Ascending aorta (tissue), 2 donors: ENCODE measurements around the gene ENOX1. TPM values are rescaled to one million over a fixed set of nuclear protein-coding genes. Genes with fewer than 3 reads are reported as not detected.
"Not testable (repeated sequence)": the region's sequence is repeated elsewhere in the genome, so short reads cannot be mapped to it uniquely, and the experiment has no call there.

Experiments
- DNase-seq, 2 donors: peaks; one replicate each; pipeline ENCODE4 v3.0.0-alpha.2; 2019; ENCODE audit warnings: low spot score in 2 of 2
- H3K27ac ChIP-seq, 2 donors: fragments of 200-600 bp; sonication (generic); one replicate each; pipeline ENCODE4 v1.5.1; 2016 to 2017; ENCODE audit warnings: mild to moderate bottlenecking in 1 of 2
- H3K27me3 ChIP-seq: fragments of 200-600 bp; sonication (generic); one replicate; pipeline ENCODE4 v1.5.1; 2017
- H3K36me3 ChIP-seq, 2 donors: fragments of 200-600 bp; sonication (generic); one replicate each; pipeline ENCODE4 v1.5.1; 2016
- H3K4me1 ChIP-seq, 2 donors: fragments of 200-600 bp; sonication (generic); one replicate each; pipeline ENCODE4 v1.5.1; 2016 to 2017; ENCODE audit warnings: mild to moderate bottlenecking in 1 of 2
- H3K4me3 ChIP-seq, 2 donors: fragments of 200-600 bp; sonication (generic); one replicate each; pipeline ENCODE4 v1.5.1; 2016 to 2017; ENCODE audit warnings: mild to moderate bottlenecking in 1 of 2
- H3K9me3 ChIP-seq, 2 donors: fragments of 200-600 bp; sonication (generic); one replicate each; pipeline ENCODE4 v1.5.1; 2016
- CTCF ChIP-seq, 3 experiments: fragments of 200-600 bp in 2 of 3; fragments of 450-650 bp in 1 of 3; sonication (generic) in 2 of 3; IDR thresholded peaks; one replicate each; pipeline ENCODE4 v1.5.1; 2016 to 2019; ENCODE audit warnings: antibody characterized with exemption in 3 of 3, mild to moderate bottlenecking in 1 of 3, moderate library complexity in 1 of 3
- intact Hi-C: fragments of 100-400 bp; cut with DNase I; formaldehyde crosslinking; loops from one replicate; pipeline ENCODE4 v1.15.1; 2023
- total RNA-seq: library from RNA; depleted of rRNA; stranded (reverse); fragments of >200 nt; gene quantifications from one replicate; pipeline ENCODE4 v1.1.0, GENCODE V29; 2016

The ENOX1 gene
- total RNA-seq, 1 donor from 2014 or later: 0.21 TPM

GRCh38 chr13:43426355-43426754 lies 360.4 kb downstream of the ENOX1 start:
- no peaks in the 10 kb centered on the region for H3K36me3 ChIP-seq
- H3K9me3 ChIP-seq: no peaks in the 10 kb centered on the region
- H3K4me3 ChIP-seq: no peak overlapping the region
- no peaks in the 10 kb centered on the region for H3K27me3 ChIP-seq
- H3K4me1 ChIP-seq: peaks cover 0 to 3% of the 10 kb centered on the region in 2 donors
- no peak for DNase-seq
- intact Hi-C loops: no loop called here
- no peak for TF ChIP-seq CTCF (IDR thresholded peaks at IDR 0.05)
- H3K27ac ChIP-seq: no peak overlapping the region

GRCh38 chr13:43425234-43425633 lies 361.5 kb downstream of the ENOX1 start:
- Histone ChIP-seq H3K27me3 (no peaks in the 10 kb centered on the region), H3K9me3 (no peaks in the 10 kb centered on the region), H3K4me1 (no peaks in the 10 kb centered on the region), H3K27ac (no peak overlapping the region), H3K36me3 (no peaks in the 10 kb centered on the region), H3K4me3 (no peak overlapping the region)
- TF ChIP-seq CTCF (IDR thresholded peaks at IDR 0.05): no peak
- DNase-seq: no peak
- intact Hi-C loops: no loop called here

GRCh38 chr13:43424412-43424811 lies 362.4 kb downstream of the ENOX1 start:
- H3K27me3 ChIP-seq: no peaks in the 10 kb centered on the region
- no peak overlapping the region for H3K27ac ChIP-seq
- no peak for DNase-seq
- H3K9me3 ChIP-seq: no peaks in the 10 kb centered on the region
- no peaks in the 10 kb centered on the region for H3K36me3 ChIP-seq
- no peak for TF ChIP-seq CTCF (IDR thresholded peaks at IDR 0.05)
- no peak overlapping the region for H3K4me3 ChIP-seq
- H3K4me1 ChIP-seq: no peaks in the 10 kb centered on the region
- intact Hi-C loops: no loop called here

GRCh38 chr13:43422116-43422515 lies 364.7 kb downstream of the ENOX1 start:
- Histone ChIP-seq H3K27me3 (no peaks in the 10 kb centered on the region), H3K27ac (no peak overlapping the region), H3K36me3 (no peaks in the 10 kb centered on the region), H3K9me3 (no peaks in the 10 kb centered on the region), H3K4me1 (no peaks in the 10 kb centered on the region), H3K4me3 (no peak overlapping the region)
- no peak for DNase-seq
- intact Hi-C loops: no loop called here
- TF ChIP-seq CTCF (IDR thresholded peaks at IDR 0.05): no peak

GRCh38 chr13:43416842-43417241 lies 369.9 kb downstream of the ENOX1 start:
- H3K36me3 ChIP-seq, intact Hi-C loops, H3K4me3 ChIP-seq, H3K27ac ChIP-seq, H3K27me3 ChIP-seq, DNase-seq, H3K9me3 ChIP-seq, H3K4me1 ChIP-seq: not testable (repeated sequence)

- H3K27me3 ChIP-seq, H3K4me3 ChIP-seq, DNase-seq, H3K9me3 ChIP-seq, intact Hi-C loops, H3K4me1 ChIP-seq, H3K36me3 ChIP-seq, H3K27ac ChIP-seq: not testable (repeated sequence)
Measured at GRCh38 chr13:43416408-43416807, 370.4 kb downstream of the ENOX1 start.

- intact Hi-C loops, H3K9me3 ChIP-seq, H3K4me1 ChIP-seq, H3K4me3 ChIP-seq, DNase-seq, H3K36me3 ChIP-seq, H3K27me3 ChIP-seq, H3K27ac ChIP-seq: not testable (repeated sequence)
Measured at GRCh38 chr13:43415903-43416391, 370.8 kb downstream of the ENOX1 start.
